Calu3 (cell line): ENCODE results near the gene TRIP13. TPM values are rescaled to one million over a fixed set of nuclear protein-coding genes. Genes with fewer than 3 reads are reported as not detected.

ENCODE experiments used
- BruUV-seq: library from RNA; stranded (reverse); fragments of 400-500 nt; replicated peaks from 2 replicates; lab custom pipeline; 2021; lab: Mats Ljungman, UMichigan
- CTCF ChIA-PET: fragments of 300-600 bp; sonication (Branson Sonifier 250); formaldehyde crosslinking; loops from one replicate; lab custom pipeline; 2022; ENCODE audit warnings: antibody characterized with exemption; lab: Charles Lee
- DNase-seq: peaks from one replicate; pipeline ENCODE4 v3.0.0; 2022
- H3K27ac Mint-ChIP-seq: one replicate; pipeline ENCODE4 v1.8.0; 2022; ENCODE audit warnings: mixed read lengths; ENCODE audit not compliant: unreplicated experiment
- H3K27me3 Mint-ChIP-seq: one replicate; pipeline ENCODE4 v1.8.0; 2022; ENCODE audit warnings: mixed read lengths; ENCODE audit not compliant: unreplicated experiment
- H3K36me3 Mint-ChIP-seq: one replicate; pipeline ENCODE4 v1.8.0; 2022; ENCODE audit warnings: mild to moderate bottlenecking, moderate library complexity, mixed read lengths; ENCODE audit not compliant: insufficient read depth, unreplicated experiment
- H3K4me1 Mint-ChIP-seq: one replicate; pipeline ENCODE4 v1.8.0; 2022; ENCODE audit warnings: mild to moderate bottlenecking, low read depth, mixed read lengths; ENCODE audit not compliant: unreplicated experiment
- H3K4me3 Mint-ChIP-seq: one replicate; pipeline ENCODE4 v1.8.0; 2022; ENCODE audit warnings: mild to moderate bottlenecking, low read depth, moderate library complexity, mixed read lengths; ENCODE audit not compliant: unreplicated experiment
- H3K9me3 Mint-ChIP-seq: one replicate; pipeline ENCODE4 v1.8.0; 2022; ENCODE audit warnings: low read depth, mixed read lengths; ENCODE audit not compliant: unreplicated experiment
- CTCF ChIP-seq: fragments of 200-600 bp; IDR thresholded peaks from one replicate; pipeline ENCODE4 v1.8.0; 2022; ENCODE audit warnings: antibody characterized with exemption; ENCODE audit not compliant: unreplicated experiment
- intact Hi-C: fragments of 100-400 bp; cut with micrococcal nuclease; formaldehyde crosslinking; loops from one replicate; pipeline ENCODE4 v1.10.0; 2022; ENCODE audit not compliant: unreplicated experiment
- total RNA-seq: library from RNA; stranded (reverse); gene quantifications from 2 replicates; pipeline ENCODE4 v1.2.3, GENCODE V29; 2022

Gene TRIP13
- total RNA-seq, 1 experiment from 2014 or later = 29.9 TPM

GRCh38 chr5:945691-946551 lies 53.2 kb downstream of the TRIP13 start:
- no peak overlapping the region for H3K27ac Mint-ChIP-seq
- intact Hi-C loops = loop anchor here (10.0 kb wide), 1 partner anchor 59 kb away; the partner anchor contains the start of gene NKD2
- BruUV-seq = no TSS peak
- peaks cover 82% of the 10 kb centered on the region for H3K27me3 Mint-ChIP-seq
- no peaks in the 10 kb centered on the region for H3K4me1 Mint-ChIP-seq
- no peaks in the 10 kb centered on the region for H3K36me3 Mint-ChIP-seq
- no peak for DNase-seq
- peaks cover 3% of the 10 kb centered on the region for H3K9me3 Mint-ChIP-seq
- H3K4me3 Mint-ChIP-seq = no peak overlapping the region
- TF ChIP-seq CTCF = no peak
- CTCF ChIA-PET = interaction anchor here (1.1 kb wide), 1 partner anchor 11 kb away, joined by 3 read pairs; no protein-coding TSS in a partner anchor

- no peak for TF ChIP-seq CTCF
- CTCF ChIA-PET = interaction anchor here (1.1 kb wide), 1 partner anchor 10 kb away, joined by 3 read pairs; no protein-coding TSS in a partner anchor
- no TSS peak for BruUV-seq
- H3K4me3 Mint-ChIP-seq = no peak overlapping the region
- H3K9me3 Mint-ChIP-seq = peaks cover 3% of the 10 kb centered on the region
- no peaks in the 10 kb centered on the region for H3K4me1 Mint-ChIP-seq
- H3K27me3 Mint-ChIP-seq = peaks cover 82% of the 10 kb centered on the region
- H3K27ac Mint-ChIP-seq = no peak overlapping the region
- no peaks in the 10 kb centered on the region for H3K36me3 Mint-ChIP-seq
- no peak for DNase-seq
- intact Hi-C loops = loop anchor here (10.0 kb wide), 1 partner anchor 58 kb away; the partner anchor contains the start of gene NKD2
These were observed 54.3 kb downstream of the TRIP13 start for GRCh38 chr5:946720-947625.

DNA sequence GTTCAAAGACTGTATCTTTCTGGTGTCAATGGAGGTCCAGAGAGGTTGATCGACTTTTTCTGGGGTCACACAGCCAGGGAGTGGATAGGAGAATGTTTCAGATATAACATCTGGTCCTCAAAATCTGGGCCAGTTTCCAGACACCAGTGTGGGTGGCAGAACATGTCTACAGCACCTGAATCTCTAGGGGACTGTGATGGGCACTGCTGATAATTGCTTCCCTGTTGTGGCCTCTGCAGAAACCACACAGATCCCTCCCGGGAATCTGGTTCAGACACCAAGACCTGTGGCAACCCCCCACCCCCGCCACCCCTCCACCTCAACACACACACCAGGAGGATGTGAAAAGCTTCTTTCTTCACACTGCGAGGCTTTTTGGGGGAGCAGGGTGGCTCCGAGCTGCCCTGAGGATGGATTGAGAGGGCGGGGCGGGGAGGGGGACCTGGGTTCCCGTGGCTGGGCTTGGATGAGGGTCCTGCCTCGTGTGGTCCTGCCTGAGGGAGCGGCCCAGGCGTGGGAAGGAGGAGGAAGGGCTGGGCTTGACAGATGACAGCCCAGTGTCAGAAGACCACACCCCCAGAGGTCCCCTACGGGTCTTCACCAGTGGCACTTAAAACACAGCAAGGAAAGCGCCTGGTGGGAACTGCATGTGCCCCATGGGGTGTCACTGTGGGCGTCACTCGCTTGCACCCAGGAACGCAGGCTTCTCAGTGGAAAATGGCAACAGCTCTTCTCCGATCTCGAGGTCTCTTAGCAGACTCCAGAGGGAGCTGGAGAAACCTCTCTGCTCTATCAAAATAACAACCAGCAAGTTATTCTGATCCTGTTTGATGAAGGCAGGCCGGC lies 55.2 kb downstream of the TRIP13 start:
- H3K9me3 Mint-ChIP-seq = peaks cover 3% of the 10 kb centered on the region
- no peaks in the 10 kb centered on the region for H3K36me3 Mint-ChIP-seq
- DNase-seq = no peak
- no peak overlapping the region for H3K4me3 Mint-ChIP-seq
- no peaks in the 10 kb centered on the region for H3K4me1 Mint-ChIP-seq
- intact Hi-C loops = loop anchor here (10.0 kb wide), 1 partner anchor 57 kb away; the partner anchor contains the start of gene NKD2
- TF ChIP-seq CTCF = no peak
- no TSS peak for BruUV-seq
- peaks cover 80% of the 10 kb centered on the region for H3K27me3 Mint-ChIP-seq
- H3K27ac Mint-ChIP-seq = no peak overlapping the region
- CTCF ChIA-PET = no interaction called here
